ENCODE results near the gene ZEB2. TPM values are rescaled to one million over a fixed set of nuclear protein-coding genes. Genes with fewer than 3 reads are reported as not detected.

The ZEB2 gene
- total and polyA plus RNA-seq, 2 of the 8 experiments (the other 6 are each of a cell fraction or from before 2014, with no cell fraction given) = 0.38 TPM; not detected in 1

- no peak overlapping the region for H2BK12ac ChIP-seq (ENCODE audit: low read depth, low read length)
- no peak overlapping the region for H2AK5ac ChIP-seq (ENCODE audit: low read depth, low read length)
- 88% methylated on average over 4 of the region's 4 CpGs; no CpG with 5 or more reads in 1 of the 2 experiments for WGBS, 2 experiments (ENCODE audit: extremely low coverage in 1 of 2, insufficient coverage in 1 of 2, insufficient read length in 1 of 2, insufficient replicate concordance in 2 of 2, low coverage in 1 of 2, low lambda C conversion rate in 2 of 2, missing lambda C conversion rate in 1 of 2)
- no peaks in the 10 kb centered on the region for H3K36me3 ChIP-seq (ENCODE audit: control insufficient read depth in 2 of 4, insufficient read depth in 4 of 4, low read length in 3 of 4)
- H3K14ac ChIP-seq (ENCODE audit: insufficient read length) = no peak overlapping the region
- no peaks in the 10 kb centered on the region for H4K20me1 ChIP-seq (replicated peaks in 1 of 2; ENCODE audit: control insufficient read depth in 1 of 2, insufficient read depth in 2 of 2, low read length in 2 of 2)
- H3K23me2 ChIP-seq (ENCODE audit: low read depth, low read length) = no peaks in the 10 kb centered on the region
- H3K27me3 ChIP-seq (replicated peaks in 1 of 4; ENCODE audit: control insufficient read depth in 3 of 4, extremely low read depth in 1 of 4, insufficient read depth in 3 of 4, low read length in 3 of 4) = no peaks in the 10 kb centered on the region
- DNase-seq (ENCODE audit: low read depth in 1 of 2, low spot score in 2 of 2) (no peak), FAIRE-seq (no peak)
- H4K5ac ChIP-seq (ENCODE audit: insufficient read length, low read depth, low read length) = no peak overlapping the region
- no peak overlapping the region for H3K27ac ChIP-seq (ENCODE audit: low read depth, low read length)
- H3K79me1 ChIP-seq (ENCODE audit: low read depth, low read length) = no peaks in the 10 kb centered on the region
- no peak overlapping the region for H3K23ac ChIP-seq (ENCODE audit: insufficient read length)
- no peak overlapping the region for H2BK120ac ChIP-seq (replicated peaks; ENCODE audit: low read depth, low read length)
- ChIA-PET POLR2A (ENCODE audit: partially characterized antibody) (no interaction called here), CTCF (ENCODE audit: partially characterized antibody) (interaction anchor here (1.0 to 3.7 kb wide), 2 partner anchors 11 to 14 kb away, joined by 4 to 17 read pairs; no protein-coding TSS in a partner anchor)
- H3K4me3 ChIP-seq (ENCODE audit: extremely low read depth in 1 of 4, insufficient read depth in 2 of 4, low read depth in 3 of 4, low read length in 4 of 4) = no peak overlapping the region
- H3K9ac ChIP-seq (replicated peaks in 1 of 4; ENCODE audit: extremely low read depth in 1 of 4, low read depth in 3 of 4, low read length in 3 of 4) = no peak overlapping the region
- H3K9me3 ChIP-seq (ENCODE audit: insufficient read depth in 2 of 2, low read depth in 1 of 2, low read length in 1 of 2) = no peaks in the 10 kb centered on the region
- no peak overlapping the region for H3K56ac ChIP-seq (replicated peaks; ENCODE audit: insufficient read length, low read depth, low read length)
- H2BK20ac ChIP-seq (ENCODE audit: low read length) = no peak overlapping the region
- peaks cover 0 to 8% (median 2%) of the 10 kb centered on the region in 4 experiments; a peak in 2 of 7 replicates for H3K4me1 ChIP-seq (replicated peaks in 1 of 4; ENCODE audit: control insufficient read depth in 3 of 4, insufficient read depth in 4 of 4, low read length in 3 of 4)
- H3K4me2 ChIP-seq (ENCODE audit: insufficient read depth in 1 of 2, low read depth in 2 of 2, low read length in 2 of 2) = no peak overlapping the region
- no peak overlapping the region for H2BK5ac ChIP-seq (ENCODE audit: low read depth, low read length)
- no peak overlapping the region for H2BK15ac ChIP-seq (ENCODE audit: low read length)
- H3K4ac ChIP-seq (replicated peaks; ENCODE audit: insufficient read length, low read depth, low read length) = no peak overlapping the region
- H3K18ac ChIP-seq (ENCODE audit: extremely low read depth, low read length) = no peak overlapping the region
- no peak overlapping the region for H4K8ac ChIP-seq (ENCODE audit: extremely low read depth, insufficient read depth, low read length)
- no peak overlapping the region for H4K91ac ChIP-seq (replicated peaks; ENCODE audit: insufficient read length, low read length)
- H3K79me2 ChIP-seq (ENCODE audit: control insufficient read depth in 1 of 2, insufficient read depth in 2 of 2, low read length in 2 of 2) = no peaks in the 10 kb centered on the region
- H2AFZ ChIP-seq (ENCODE audit: low read length) = no peak overlapping the region
- no peak for TF ChIP-seq POLR2AphosphoS5 (IDR thresholded peaks at IDR 0.05; ENCODE audit: low read depth, low read length)
- TF ChIP-seq, protein P1, sequence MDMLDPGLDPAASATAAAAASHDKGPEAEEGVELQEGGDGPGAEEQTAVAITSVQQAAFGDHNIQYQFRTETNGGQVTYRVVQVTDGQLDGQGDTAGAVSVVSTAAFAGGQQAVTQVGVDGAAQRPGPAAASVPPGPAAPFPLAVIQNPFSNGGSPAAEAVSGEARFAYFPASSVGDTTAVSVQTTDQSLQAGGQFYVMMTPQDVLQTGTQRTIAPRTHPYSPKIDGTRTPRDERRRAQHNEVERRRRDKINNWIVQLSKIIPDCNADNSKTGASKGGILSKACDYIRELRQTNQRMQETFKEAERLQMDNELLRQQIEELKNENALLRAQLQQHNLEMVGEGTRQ (IDR thresholded peaks at IDR 0.05; ENCODE audit: low read length) = no peak
- TF ChIP-seq KDM5A (IDR thresholded peaks at IDR 0.05; ENCODE audit: low read length) = no peak
- no peak for TF ChIP-seq RNF2 (IDR thresholded peaks at IDR 0.05; ENCODE audit: borderline replicate concordance, low read depth, low read length, missing control alignments, poor library complexity, severe bottlenecking)
- TF ChIP-seq HDAC6 (IDR thresholded peaks at IDR 0.05; ENCODE audit: low read depth, low read length) = no peak
- no peak for TF ChIP-seq CTCF (IDR thresholded peaks at IDR 0.05; ENCODE audit: control extremely low read depth in 1 of 3, insufficient read depth in 1 of 3, low read depth in 1 of 3, low read length in 3 of 3)
- no peak for TF ChIP-seq SAP30 (IDR thresholded peaks at IDR 0.05; ENCODE audit: insufficient read depth, insufficient replicate concordance, low read length)
- no peak for TF ChIP-seq CREB1 (IDR thresholded peaks at IDR 0.05)
- no peak for TF ChIP-seq ZNF274 (IDR thresholded peaks at IDR 0.05; ENCODE audit: borderline replicate concordance, extremely low read depth, low read length)
- no peak for TF ChIP-seq HDAC2 (IDR thresholded peaks at IDR 0.05; ENCODE audit: borderline replicate concordance in 1 of 2, low read depth in 2 of 2, low read length in 2 of 2)
Measured at GRCh38 chr2:144437636-144438035, 82.3 kb downstream of the ZEB2 start.
